H9 (cell line): Measurements from ENCODE around the gene ZCCHC3. TPM values are rescaled to one million over a fixed set of nuclear protein-coding genes. Genes with fewer than 3 reads are reported as not detected.

ENCODE experiments used
- DNase-seq: peaks from one replicate; pipeline ENCODE4 v3.0.0-alpha.2; 2017
- H2AFZ ChIP-seq: one replicate; pipeline ENCODE4 v1.6.1; 2013; ENCODE audit warnings: mild to moderate bottlenecking, low read length, control low read depth, moderate library complexity
- H2AK5ac ChIP-seq: 2 replicates; pipeline ENCODE4 v1.6.1; 2013; ENCODE audit warnings: low read length, control low read depth, mixed read lengths; ENCODE audit not compliant: insufficient read length
- H2BK120ac ChIP-seq: one replicate; pipeline ENCODE4 v1.6.1; 2013; ENCODE audit warnings: low read depth, mild to moderate bottlenecking, low read length, control low read depth, inconsistent platforms; ENCODE audit not compliant: poor library complexity, severe bottlenecking
- H2BK12ac ChIP-seq: 2 replicates; pipeline ENCODE4 v1.6.1; 2013; ENCODE audit warnings: low read length, control low read depth, mixed read lengths, low read depth; ENCODE audit not compliant: insufficient read length
- H2BK15ac ChIP-seq: 2 replicates; pipeline ENCODE4 v1.6.1; 2013; ENCODE audit warnings: low read depth, low read length, control low read depth
- H2BK20ac ChIP-seq: one replicate; pipeline ENCODE4 v1.6.1; 2013; ENCODE audit warnings: low read depth, mild to moderate bottlenecking, low read length, control low read depth, inconsistent platforms; ENCODE audit not compliant: poor library complexity, severe bottlenecking
- H2BK5ac ChIP-seq: 2 replicates; pipeline ENCODE4 v1.6.1; 2013; ENCODE audit warnings: low read length, control low read depth, mixed read lengths; ENCODE audit not compliant: insufficient read length
- H3K14ac ChIP-seq: 2 replicates; pipeline ENCODE4 v1.6.1; 2013; ENCODE audit warnings: low read length, control low read depth; ENCODE audit not compliant: insufficient read depth
- H3K18ac ChIP-seq: 2 replicates; pipeline ENCODE4 v1.6.1; 2013; ENCODE audit warnings: low read depth, mild to moderate bottlenecking, mixed read lengths, low read length, control low read depth; ENCODE audit not compliant: insufficient read length
- H3K23ac ChIP-seq: 2 replicates; pipeline ENCODE4 v1.6.1; 2013; ENCODE audit warnings: low read length, control low read depth, mixed read lengths, low read depth; ENCODE audit not compliant: insufficient read length
- H3K23me2 ChIP-seq: 2 replicates; pipeline ENCODE4 v1.6.1; 2013; ENCODE audit warnings: low read depth, mild to moderate bottlenecking, mixed read lengths, low read length, control low read depth; ENCODE audit not compliant: insufficient read length, poor library complexity, severe bottlenecking
- H3K27ac ChIP-seq: 2 replicates; pipeline ENCODE4 v1.5.1; 2013; ENCODE audit warnings: low read length, control low read depth, mixed read lengths, low read depth; ENCODE audit not compliant: insufficient read length
- H3K27me3 ChIP-seq: 2 replicates; pipeline ENCODE4 v1.6.1; 2013; ENCODE audit warnings: low read length, control low read depth, inconsistent platforms; ENCODE audit not compliant: insufficient read depth
- H3K4ac ChIP-seq: 2 replicates; pipeline ENCODE4 v1.6.1; 2013; ENCODE audit warnings: low read depth, mild to moderate bottlenecking, control low read depth, inconsistent platforms, low read length, moderate library complexity
- H3K4me1 ChIP-seq: 2 replicates; pipeline ENCODE4 v1.6.1; 2013; ENCODE audit warnings: low read length, control low read depth, inconsistent platforms; ENCODE audit not compliant: insufficient read depth
- H3K4me2 ChIP-seq: 2 replicates; pipeline ENCODE4 v1.6.1; 2013; ENCODE audit warnings: low read length, control low read depth, mixed read lengths; ENCODE audit not compliant: insufficient read length, insufficient read depth
- H3K56ac ChIP-seq: 2 replicates; pipeline ENCODE4 v1.6.1; 2013; ENCODE audit warnings: low read depth, mild to moderate bottlenecking, mixed read lengths, low read length, control low read depth; ENCODE audit not compliant: insufficient read length
- H3K79me1 ChIP-seq: 2 replicates; pipeline ENCODE4 v1.6.1; 2013; ENCODE audit warnings: low read depth, mild to moderate bottlenecking, moderate library complexity, low read length, control low read depth, inconsistent platforms; ENCODE audit not compliant: insufficient read depth, poor library complexity, severe bottlenecking
- H3K79me2 ChIP-seq: 2 replicates; pipeline ENCODE4 v1.6.1; 2013; ENCODE audit warnings: low read length, control low read depth, inconsistent platforms; ENCODE audit not compliant: insufficient read depth
- H3K9ac ChIP-seq: 2 replicates; pipeline ENCODE4 v1.6.1; 2013; ENCODE audit warnings: low read length, control low read depth, mixed read lengths; ENCODE audit not compliant: insufficient read length; ENCODE audit errors: extremely low read depth
- H3K9me3 ChIP-seq: one replicate; pipeline ENCODE4 v1.6.1; 2013; ENCODE audit warnings: low read depth, low read length, inconsistent platforms; ENCODE audit not compliant: control insufficient read depth
- H3T11ph ChIP-seq: one replicate; pipeline ENCODE4 v1.6.1; 2013; ENCODE audit warnings: mild to moderate bottlenecking, low read length, control low read depth, inconsistent platforms
- H4K20me1 ChIP-seq: one replicate; pipeline ENCODE4 v1.6.1; 2013; ENCODE audit not compliant: control insufficient read depth, insufficient read length, insufficient read depth
- H4K5ac ChIP-seq: 2 replicates; pipeline ENCODE4 v1.6.1; 2013; ENCODE audit warnings: low read depth, mild to moderate bottlenecking, mixed read lengths, low read length, control low read depth; ENCODE audit not compliant: insufficient read length
- H4K8ac ChIP-seq: replicated peaks from 2 replicates; pipeline ENCODE4 v1.6.1; 2013; ENCODE audit warnings: low read length, control low read depth, mixed read lengths, low read depth; ENCODE audit not compliant: insufficient read length
- H4K91ac ChIP-seq: 2 replicates; pipeline ENCODE4 v1.6.1; 2013; ENCODE audit warnings: low read depth, mild to moderate bottlenecking, moderate library complexity, mixed read lengths, low read length, control low read depth; ENCODE audit not compliant: insufficient read length
- H3K27ac Mint-ChIP-seq, 3 experiments: 2 replicates in 2 of 3; 3 replicates in 1 of 3; pipeline ENCODE4 v1.8.0; 2020 to 2021; ENCODE audit warnings: mixed read lengths in 3 of 3, mild to moderate bottlenecking in 1 of 3, moderate library complexity in 1 of 3
- H3K27me3 Mint-ChIP-seq: 2 replicates; pipeline ENCODE4 v1.8.0; 2021; ENCODE audit warnings: low read depth, mild to moderate bottlenecking, moderate library complexity, mixed read lengths
- H3K36me3 Mint-ChIP-seq, 3 experiments: 2 replicates in 2 of 3; 3 replicates in 1 of 3; pipeline ENCODE4 v1.8.0; 2020 to 2021; ENCODE audit warnings: low read depth in 3 of 3, mixed read lengths in 3 of 3; ENCODE audit not compliant: insufficient read depth in 1 of 3
- H3K4me1 Mint-ChIP-seq, 2 experiments: 2 replicates each; pipeline ENCODE4 v1.8.0; 2020; ENCODE audit warnings: mixed read lengths in 2 of 2
- H3K4me3 Mint-ChIP-seq, 2 experiments: 2 replicates in 1 of 2; 3 replicates in 1 of 2; pipeline ENCODE4 v1.8.0; 2020 to 2021; ENCODE audit warnings: mild to moderate bottlenecking in 2 of 2, mixed read lengths in 2 of 2, moderate library complexity in 1 of 2
- H3K9me3 Mint-ChIP-seq, 2 experiments: 2 replicates in 1 of 2; 3 replicates in 1 of 2; pipeline ENCODE4 v1.8.0; 2020; ENCODE audit warnings: mild to moderate bottlenecking in 2 of 2, mixed read lengths in 2 of 2, moderate library complexity in 1 of 2
- WGBS: extraction: QIAGEN DNeasy Blood & Tissue Kit; methylation state at CpG from one replicate; pipeline ENCODE4 v1.1.7; 2013; ENCODE audit warnings: missing lambda C conversion rate, low lambda C conversion rate, mixed read lengths; ENCODE audit not compliant: insufficient read length; ENCODE audit errors: extremely low coverage; 5-methylcytosine and 5-hydroxymethylcytosine counted together
- total RNA-seq: library from RNA; stranded (reverse); gene quantifications from 2 replicates; pipeline ENCODE4 v1.2.1, GENCODE V29; 2021
- TF ChIP-seq, protein P1 (sequence below): fragments of 200-600 bp; sonication (generic); conservative IDR thresholded peaks from 3 replicates; pipeline ENCODE4 v1.8.0; 2021; ENCODE audit warnings: antibody characterized with exemption, mild to moderate bottlenecking

The ZCCHC3 gene
- total RNA-seq, 1 experiment from 2014 or later = 41.3 TPM

DNA sequence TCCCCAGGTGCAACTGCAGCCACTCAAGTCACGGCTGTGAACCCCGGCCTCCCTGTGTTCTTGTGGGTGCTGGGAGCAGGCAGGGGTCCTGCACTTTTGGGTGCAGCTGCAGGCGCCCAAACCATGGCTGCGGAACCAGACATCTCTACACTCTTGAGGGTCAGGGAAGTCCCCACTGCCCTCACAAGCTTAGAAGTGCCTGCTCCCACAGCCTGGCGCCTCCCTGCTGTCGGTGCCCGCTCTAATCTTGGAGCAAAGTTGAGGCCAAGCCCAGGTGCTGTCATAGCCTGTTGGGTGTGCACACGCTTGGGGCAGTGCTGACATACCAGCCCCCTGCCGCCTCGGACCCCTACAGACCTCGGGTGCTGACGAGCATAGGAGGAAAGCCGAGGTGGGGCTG is 33.7 kb upstream of the ZCCHC3 start:
- WGBS = no CpG with 5 or more reads among the region's 13 CpGs
- H3K27me3 ChIP-seq = peaks cover 19% of the 10 kb centered on the region
- H2BK20ac ChIP-seq = no peak overlapping the region
- peaks cover 0 to 2% (median 0%) of the 10 kb centered on the region in 3 experiments; a peak in 3 of 7 replicates for H3K36me3 Mint-ChIP-seq
- no peak overlapping the region for H3K27ac Mint-ChIP-seq
- no peaks in the 10 kb centered on the region for H3K9me3 ChIP-seq
- peaks cover 93% of the 10 kb centered on the region for H3K27me3 Mint-ChIP-seq
- no peak overlapping the region for H3K23ac ChIP-seq
- no peak overlapping the region for H3K27ac ChIP-seq
- no peak overlapping the region for H2BK120ac ChIP-seq
- H3K9me3 Mint-ChIP-seq = peaks cover 0 to 3% of the 10 kb centered on the region in 2 experiments; a peak in 2 of 5 replicates
- H3K4me2 ChIP-seq = no peak overlapping the region
- H3K18ac ChIP-seq = no peak overlapping the region
- H3K56ac ChIP-seq = no peak overlapping the region
- no peaks in the 10 kb centered on the region for H3K23me2 ChIP-seq
- TF ChIP-seq, protein P1, sequence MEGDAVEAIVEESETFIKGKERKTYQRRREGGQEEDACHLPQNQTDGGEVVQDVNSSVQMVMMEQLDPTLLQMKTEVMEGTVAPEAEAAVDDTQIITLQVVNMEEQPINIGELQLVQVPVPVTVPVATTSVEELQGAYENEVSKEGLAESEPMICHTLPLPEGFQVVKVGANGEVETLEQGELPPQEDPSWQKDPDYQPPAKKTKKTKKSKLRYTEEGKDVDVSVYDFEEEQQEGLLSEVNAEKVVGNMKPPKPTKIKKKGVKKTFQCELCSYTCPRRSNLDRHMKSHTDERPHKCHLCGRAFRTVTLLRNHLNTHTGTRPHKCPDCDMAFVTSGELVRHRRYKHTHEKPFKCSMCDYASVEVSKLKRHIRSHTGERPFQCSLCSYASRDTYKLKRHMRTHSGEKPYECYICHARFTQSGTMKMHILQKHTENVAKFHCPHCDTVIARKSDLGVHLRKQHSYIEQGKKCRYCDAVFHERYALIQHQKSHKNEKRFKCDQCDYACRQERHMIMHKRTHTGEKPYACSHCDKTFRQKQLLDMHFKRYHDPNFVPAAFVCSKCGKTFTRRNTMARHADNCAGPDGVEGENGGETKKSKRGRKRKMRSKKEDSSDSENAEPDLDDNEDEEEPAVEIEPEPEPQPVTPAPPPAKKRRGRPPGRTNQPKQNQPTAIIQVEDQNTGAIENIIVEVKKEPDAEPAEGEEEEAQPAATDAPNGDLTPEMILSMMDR = no peak
- H3K9ac ChIP-seq = no peak overlapping the region
- no peak overlapping the region for H2BK5ac ChIP-seq
- H3K4me3 Mint-ChIP-seq = no peak overlapping the region
- no peak overlapping the region for H4K8ac ChIP-seq
- no peaks in the 10 kb centered on the region for H3K79me1 ChIP-seq
- no peaks in the 10 kb centered on the region for H3K79me2 ChIP-seq
- H4K91ac ChIP-seq = no peak overlapping the region
- no peak overlapping the region for H2AK5ac ChIP-seq
- no peak overlapping the region for H2BK12ac ChIP-seq
- H3T11ph ChIP-seq = no peak overlapping the region
- no peak overlapping the region for H4K5ac ChIP-seq
- no peak overlapping the region for H2AFZ ChIP-seq
- H2BK15ac ChIP-seq = no peak overlapping the region
- no peak overlapping the region for H3K14ac ChIP-seq
- DNase-seq = no peak
- H3K4me1 Mint-ChIP-seq = peaks cover 8% of the 10 kb centered on the region in 2 experiments
- peaks cover 2% of the 10 kb centered on the region for H4K20me1 ChIP-seq
- no peak overlapping the region for H3K4ac ChIP-seq
- H3K4me1 ChIP-seq = no peaks in the 10 kb centered on the region
